Gastrocnemius medialis (tissue), 4 donors: ENCODE measurements around the gene NHERF1. TPM values are rescaled to one million over a fixed set of nuclear protein-coding genes. Genes with fewer than 3 reads are reported as not detected.

Experiments
- ATAC-seq, 2 donors: fragments of 150-250 bp; one replicate each; pipeline ENCODE4 v1.9.1; 2016
- DNase-seq, 2 donors: peaks; one replicate each; pipeline ENCODE4 v3.0.0-alpha.2; 2019
- H3K27ac ChIP-seq, 4 donors: fragments of 200-600 bp; sonication (generic); 1 replicate in 1 of 4; 2 replicates in 3 of 4; pipeline ENCODE4 v1.5.1; 2016 to 2018; ENCODE audit warnings: mild to moderate bottlenecking in 2 of 4, moderate library complexity in 1 of 4
- H3K27me3 ChIP-seq, 3 donors: fragments of 200-600 bp; sonication (generic) in 2 of 3; 1 replicate in 1 of 3; 2 replicates in 2 of 3; pipeline versions ENCODE4 v1.5.1 to v1.6.0; 2016 to 2019; ENCODE audit warnings: mild to moderate bottlenecking in 1 of 3, moderate library complexity in 1 of 3
- H3K36me3 ChIP-seq, 2 donors: fragments of 200-600 bp; sonication (generic) in 1 of 2; one replicate each; pipeline ENCODE4 v1.5.1; 2017 to 2018
- H3K4me1 ChIP-seq, 2 donors: fragments of 200-600 bp; sonication (generic) in 1 of 2; one replicate each; pipeline ENCODE4 v1.5.1; 2016 to 2017; ENCODE audit warnings: mild to moderate bottlenecking in 2 of 2
- H3K4me3 ChIP-seq, 4 donors: fragments of 200-600 bp; sonication (generic) in 3 of 4; 1 replicate in 1 of 4; 2 replicates in 3 of 4; pipeline ENCODE4 v1.5.1; 2016 to 2019; ENCODE audit warnings: mild to moderate bottlenecking in 2 of 4
- H3K9me3 ChIP-seq, 3 donors: fragments of 200-600 bp; sonication (generic) in 2 of 3; 1 replicate in 1 of 3; 2 replicates in 2 of 3; pipeline ENCODE4 v1.5.1; 2016 to 2019
- CTCF ChIP-seq, 5 experiments: fragments of 450-650 bp in 3 of 5; fragments of 200-600 bp in 2 of 5; sonication (generic) in 2 of 5; IDR thresholded peaks in 4 of 5; conservative IDR thresholded peaks in 1 of 5; 1 replicate in 4 of 5; 2 replicates in 1 of 5; pipeline ENCODE4 v1.5.1; 2016 to 2019; ENCODE audit warnings: antibody characterized with exemption in 5 of 5, mild to moderate bottlenecking in 3 of 5, moderate library complexity in 3 of 5
- POLR2A ChIP-seq, 2 donors: fragments of 450-650 bp; IDR thresholded peaks; one replicate each; pipeline ENCODE4 v1.6.1; 2017; ENCODE audit warnings: antibody characterized with exemption in 2 of 2, mild to moderate bottlenecking in 2 of 2, moderate library complexity in 2 of 2
- in situ Hi-C, 4 donors: fragments of 200-750 bp; cut with MboI; loops; one replicate each; pipeline versions ENCODE4 v1.15.0 to v1.8.0; 2017; ENCODE audit warnings: low sequenced_read_pairs in 4 of 4
- intact Hi-C: fragments of 100-400 bp; cut with DNase I; formaldehyde crosslinking; loops from one replicate; pipeline ENCODE4 v1.15.1; 2023; ENCODE audit warnings: low total_unique reads
- total RNA-seq, 4 donors: library from RNA; depleted of rRNA; stranded (reverse); fragments of >200 nt; gene quantifications; one replicate each; pipeline versions ENCODE4 v1.1.0 to v1.2.3, GENCODE V29; 2016

NHERF1 gene
- total RNA-seq, 4 donors from 2014 or later: 3.8 to 5.6 (median 5.5) TPM

- intact Hi-C loops (no loop called here), in situ Hi-C loops (no loop called here)
- no peaks in the 10 kb centered on the region for H3K9me3 ChIP-seq
- H3K27me3 ChIP-seq: no peaks in the 10 kb centered on the region
- no peaks in the 10 kb centered on the region for H3K36me3 ChIP-seq
- H3K27ac ChIP-seq: no peak overlapping the region
- TF ChIP-seq CTCF (IDR thresholded peaks at IDR 0.05 in 4 of 5, conservative IDR thresholded peaks at IDR 0.05 in 1 of 5) (no peak), POLR2A (IDR thresholded peaks at IDR 0.05) (no peak)
- no peak overlapping the region for H3K4me3 ChIP-seq
- ATAC-seq (no peak), DNase-seq (no peak)
- no peaks in the 10 kb centered on the region for H3K4me1 ChIP-seq
Observed at GRCh38 chr17:74814453-74814852, 66.0 kb downstream of the NHERF1 start.

GRCh38 chr17:74815067-74815466 is 66.6 kb downstream of the NHERF1 start:
- no peak for DNase-seq
- H3K9me3 ChIP-seq: no peaks in the 10 kb centered on the region
- H3K4me3 ChIP-seq: no peak overlapping the region
- no peak for ATAC-seq
- in situ Hi-C loops: no loop called here
- no peak overlapping the region for H3K27ac ChIP-seq
- no peak for TF ChIP-seq POLR2A (IDR thresholded peaks at IDR 0.05)
- TF ChIP-seq CTCF (IDR thresholded peaks at IDR 0.05 in 4 of 5, conservative IDR thresholded peaks at IDR 0.05 in 1 of 5): no peak
- intact Hi-C loops: no loop called here
- H3K4me1 ChIP-seq: no peaks in the 10 kb centered on the region
- no peaks in the 10 kb centered on the region for H3K27me3 ChIP-seq
- H3K36me3 ChIP-seq: peaks cover 0 to 4% of the 10 kb centered on the region in 2 donors

GRCh38 chr17:74815550-74816370 is 67.3 kb downstream of the NHERF1 start:
- TF ChIP-seq POLR2A (IDR thresholded peaks at IDR 0.05): no peak
- no peak for TF ChIP-seq CTCF (IDR thresholded peaks at IDR 0.05 in 4 of 5, conservative IDR thresholded peaks at IDR 0.05 in 1 of 5)
- in situ Hi-C loops: no loop called here
- H3K36me3 ChIP-seq: peaks cover 0 to 11% of the 10 kb centered on the region in 2 donors
- H3K4me1 ChIP-seq: no peaks in the 10 kb centered on the region
- DNase-seq (no peak), ATAC-seq (no peak)
- no peaks in the 10 kb centered on the region for H3K27me3 ChIP-seq
- no peaks in the 10 kb centered on the region for H3K9me3 ChIP-seq
- no peak overlapping the region for H3K4me3 ChIP-seq
- H3K27ac ChIP-seq: no peak overlapping the region
- intact Hi-C loops: no loop called here

GRCh38 chr17:74816905-74817620 is 68.6 kb downstream of the NHERF1 start:
- H3K4me3 ChIP-seq: no peak overlapping the region
- TF ChIP-seq CTCF (IDR thresholded peaks at IDR 0.05 in 4 of 5, conservative IDR thresholded peaks at IDR 0.05 in 1 of 5) (no peak), POLR2A (IDR thresholded peaks at IDR 0.05) (no peak)
- no peak overlapping the region for H3K27ac ChIP-seq
- H3K4me1 ChIP-seq: no peaks in the 10 kb centered on the region
- in situ Hi-C loops: no loop called here
- DNase-seq (no peak), ATAC-seq (no peak)
- peaks cover 0 to 12% of the 10 kb centered on the region in 2 donors for H3K36me3 ChIP-seq
- H3K27me3 ChIP-seq: no peaks in the 10 kb centered on the region
- no peaks in the 10 kb centered on the region for H3K9me3 ChIP-seq
- intact Hi-C loops: no loop called here
